Endothelial cell of umbilical vein (primary cell): ENCODE results near the gene CYP17A1.

Experiments
- EZH2 ChIP-seq: IDR thresholded peaks from 2 replicates; pipeline ENCODE4 v1.6.1; 2012; ENCODE audit warnings: borderline replicate concordance, low read depth, mild to moderate bottlenecking, moderate library complexity, low read length, inconsistent platforms; ENCODE audit not compliant: severe bottlenecking
- GATA2 ChIP-seq: IDR thresholded peaks from 2 replicates; pipeline ENCODE4 v1.7.0; 2011; ENCODE audit warnings: low read depth, mild to moderate bottlenecking, moderate library complexity, mixed read lengths, low read length; ENCODE audit not compliant: insufficient read length, insufficient read depth
- JUN ChIP-seq: IDR thresholded peaks from 2 replicates; pipeline ENCODE4 v1.6.1; 2011; ENCODE audit warnings: borderline replicate concordance, low read depth; ENCODE audit not compliant: insufficient read length, insufficient read depth
- MYC ChIP-seq: IDR thresholded peaks from one replicate; pipeline ENCODE4 v1.6.1; 2011; ENCODE audit warnings: mild to moderate bottlenecking, low read depth, low read length
- POLR2A ChIP-seq: IDR thresholded peaks from 2 replicates; pipeline ENCODE4 v1.6.1; 2012; ENCODE audit warnings: low read depth, mild to moderate bottlenecking, control low read depth, low read length
- POLR2AphosphoS5 ChIP-seq: IDR thresholded peaks from 2 replicates; pipeline ENCODE4 v1.6.1; 2012; ENCODE audit warnings: low read depth, mild to moderate bottlenecking, control low read depth, low read length, moderate library complexity; ENCODE audit not compliant: insufficient read depth
- TF ChIP-seq, protein P1 (sequence below), 2 donors: IDR thresholded peaks; 1 replicate in 1 of 2; 2 replicates in 1 of 2; pipeline ENCODE4 v1.5.1; 2011; ENCODE audit warnings: low read length in 2 of 2, mild to moderate bottlenecking in 2 of 2, moderate library complexity in 2 of 2, control low read depth in 1 of 2, inconsistent platforms in 1 of 2, low read depth in 1 of 2; ENCODE audit not compliant: insufficient read depth in 1 of 2; ENCODE audit errors: extremely low read depth in 1 of 2
- TF ChIP-seq, protein P2 (sequence below): IDR thresholded peaks from 2 replicates; pipeline ENCODE4 v1.6.1; 2011; ENCODE audit not compliant: insufficient read depth, insufficient read length

GRCh38 chr10:102800611-102801335 lies 36.4 kb downstream of the CYP17A1 start:
- TF ChIP-seq, protein P1, sequence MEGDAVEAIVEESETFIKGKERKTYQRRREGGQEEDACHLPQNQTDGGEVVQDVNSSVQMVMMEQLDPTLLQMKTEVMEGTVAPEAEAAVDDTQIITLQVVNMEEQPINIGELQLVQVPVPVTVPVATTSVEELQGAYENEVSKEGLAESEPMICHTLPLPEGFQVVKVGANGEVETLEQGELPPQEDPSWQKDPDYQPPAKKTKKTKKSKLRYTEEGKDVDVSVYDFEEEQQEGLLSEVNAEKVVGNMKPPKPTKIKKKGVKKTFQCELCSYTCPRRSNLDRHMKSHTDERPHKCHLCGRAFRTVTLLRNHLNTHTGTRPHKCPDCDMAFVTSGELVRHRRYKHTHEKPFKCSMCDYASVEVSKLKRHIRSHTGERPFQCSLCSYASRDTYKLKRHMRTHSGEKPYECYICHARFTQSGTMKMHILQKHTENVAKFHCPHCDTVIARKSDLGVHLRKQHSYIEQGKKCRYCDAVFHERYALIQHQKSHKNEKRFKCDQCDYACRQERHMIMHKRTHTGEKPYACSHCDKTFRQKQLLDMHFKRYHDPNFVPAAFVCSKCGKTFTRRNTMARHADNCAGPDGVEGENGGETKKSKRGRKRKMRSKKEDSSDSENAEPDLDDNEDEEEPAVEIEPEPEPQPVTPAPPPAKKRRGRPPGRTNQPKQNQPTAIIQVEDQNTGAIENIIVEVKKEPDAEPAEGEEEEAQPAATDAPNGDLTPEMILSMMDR (IDR thresholded peaks at IDR 0.05; ENCODE audit: extremely low read depth in 1 of 2, insufficient read depth in 1 of 2, low read depth in 1 of 2, low read length in 2 of 2): no peak
- TF ChIP-seq MYC (no peak), POLR2A (no peak), EZH2 (no peak), GATA2 (no peak), POLR2AphosphoS5 (no peak), JUN (no peak)
- TF ChIP-seq, protein P2, sequence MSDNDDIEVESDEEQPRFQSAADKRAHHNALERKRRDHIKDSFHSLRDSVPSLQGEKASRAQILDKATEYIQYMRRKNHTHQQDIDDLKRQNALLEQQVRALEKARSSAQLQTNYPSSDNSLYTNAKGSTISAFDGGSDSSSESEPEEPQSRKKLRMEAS: no peak
